ENCODE measurements around the gene CSPG4. TPM values are rescaled to one million over a fixed set of nuclear protein-coding genes. Genes with fewer than 3 reads are reported as not detected.
A peak's percentile ranks its signal among the peaks of the same experiment; 100 is the strongest.

Gene CSPG4
- total RNA-seq, 1 donor from 2014 or later: 0.07 TPM

DNA sequence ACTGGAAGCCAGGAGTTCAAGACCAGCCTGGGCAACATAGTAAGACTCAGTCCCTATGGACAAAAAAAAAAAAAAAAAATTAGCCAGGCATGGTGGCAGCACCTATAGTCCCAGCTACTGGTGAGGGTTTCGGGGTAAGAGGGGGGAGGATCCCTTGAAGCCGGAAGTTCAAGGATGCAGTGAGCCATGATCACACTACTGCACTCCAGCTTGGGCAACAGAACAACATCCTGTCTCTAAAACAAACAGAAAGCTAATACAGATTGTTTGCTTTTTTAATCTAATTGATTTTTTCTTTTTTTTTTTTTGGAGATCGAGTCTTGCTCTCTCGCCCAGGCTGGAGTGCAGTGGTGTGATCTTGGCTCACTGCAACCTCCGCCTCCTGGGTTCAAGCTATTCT lies 71.0 kb downstream of the CSPG4 start:
- H3K27me3 Mint-ChIP-seq (ENCODE audit: insufficient read depth, low read depth): peaks cover 10% of the 10 kb centered on the region
- peaks cover 2% of the 10 kb centered on the region for H3K36me3 Mint-ChIP-seq
- no peak overlapping the region for H3K27ac Mint-ChIP-seq
- H3K4me3 ChIP-seq: no peak overlapping the region
- no peak overlapping the region for H3K9ac ChIP-seq
- H3K9me3 ChIP-seq (ENCODE audit: low read depth): no peaks in the 10 kb centered on the region
- H2AFZ ChIP-seq (replicated peaks): no peak overlapping the region
- H3K9me3 Mint-ChIP-seq: no peaks in the 10 kb centered on the region
- H3K27ac ChIP-seq: no peak overlapping the region
- TF ChIP-seq EZH2 (IDR thresholded peaks at IDR 0.05) (no peak), EZH2phosphoT487 (IDR thresholded peaks at IDR 0.05) (no peak)
- TF ChIP-seq, protein P1, sequence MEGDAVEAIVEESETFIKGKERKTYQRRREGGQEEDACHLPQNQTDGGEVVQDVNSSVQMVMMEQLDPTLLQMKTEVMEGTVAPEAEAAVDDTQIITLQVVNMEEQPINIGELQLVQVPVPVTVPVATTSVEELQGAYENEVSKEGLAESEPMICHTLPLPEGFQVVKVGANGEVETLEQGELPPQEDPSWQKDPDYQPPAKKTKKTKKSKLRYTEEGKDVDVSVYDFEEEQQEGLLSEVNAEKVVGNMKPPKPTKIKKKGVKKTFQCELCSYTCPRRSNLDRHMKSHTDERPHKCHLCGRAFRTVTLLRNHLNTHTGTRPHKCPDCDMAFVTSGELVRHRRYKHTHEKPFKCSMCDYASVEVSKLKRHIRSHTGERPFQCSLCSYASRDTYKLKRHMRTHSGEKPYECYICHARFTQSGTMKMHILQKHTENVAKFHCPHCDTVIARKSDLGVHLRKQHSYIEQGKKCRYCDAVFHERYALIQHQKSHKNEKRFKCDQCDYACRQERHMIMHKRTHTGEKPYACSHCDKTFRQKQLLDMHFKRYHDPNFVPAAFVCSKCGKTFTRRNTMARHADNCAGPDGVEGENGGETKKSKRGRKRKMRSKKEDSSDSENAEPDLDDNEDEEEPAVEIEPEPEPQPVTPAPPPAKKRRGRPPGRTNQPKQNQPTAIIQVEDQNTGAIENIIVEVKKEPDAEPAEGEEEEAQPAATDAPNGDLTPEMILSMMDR (IDR thresholded peaks at IDR 0.05): no peak
- peaks cover 31% of the 10 kb centered on the region for H3F3A ChIP-seq (ENCODE audit: low read depth)
- no peaks in the 10 kb centered on the region for H3K36me3 ChIP-seq
- DNase-seq (ENCODE audit: low spot score): no peak
- H4K20me1 ChIP-seq (ENCODE audit: low read depth): peaks cover 31% of the 10 kb centered on the region
- no peak overlapping the region for H3K4me2 ChIP-seq
- H3K4me3 Mint-ChIP-seq: no peak overlapping the region
- peaks cover 13% of the 10 kb centered on the region for H3K27me3 ChIP-seq
- H3K4me1 Mint-ChIP-seq: peaks cover 31% of the 10 kb centered on the region
- H3K79me2 ChIP-seq (ENCODE audit: low read depth): peaks cover 34% of the 10 kb centered on the region
- H3K4me1 ChIP-seq: no peaks in the 10 kb centered on the region

DNA sequence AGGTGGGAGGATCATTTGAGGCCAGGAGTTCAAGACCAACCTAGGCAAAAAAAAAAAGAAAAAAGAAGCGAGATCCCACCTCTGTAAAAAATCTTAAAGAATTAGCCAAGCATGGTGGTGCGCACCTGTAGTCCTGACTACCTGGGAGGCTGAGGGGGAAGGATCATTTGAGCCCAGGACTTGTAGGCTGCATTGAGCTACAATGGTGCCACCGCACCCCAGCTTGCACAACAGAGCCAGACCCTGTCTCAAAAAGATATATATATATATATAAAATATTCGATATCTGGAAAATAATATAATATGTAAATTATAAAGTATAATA lies 71.5 kb downstream of the CSPG4 start:
- Histone ChIP-seq H3F3A (ENCODE audit: low read depth) (peaks cover 26% of the 10 kb centered on the region), H3K9me3 (ENCODE audit: low read depth) (no peaks in the 10 kb centered on the region), H4K20me1 (ENCODE audit: low read depth) (peaks cover 31% of the 10 kb centered on the region), H3K27ac (no peak overlapping the region), H3K4me1 (no peaks in the 10 kb centered on the region), H3K27me3 (peaks cover 9% of the 10 kb centered on the region), H3K9ac (no peak overlapping the region), H3K4me3 (peak overlapping the region; percentile 91), H3K36me3 (no peaks in the 10 kb centered on the region), H3K4me2 (peak overlapping the region; percentile 78), H2AFZ (replicated peaks) (peak overlapping the region; percentile 60), H3K79me2 (ENCODE audit: low read depth) (peaks cover 36% of the 10 kb centered on the region)
- Mint-ChIP-seq H3K9me3 (no peaks in the 10 kb centered on the region), H3K4me3 (peak overlapping the region; percentile 90), H3K36me3 (peaks cover 2% of the 10 kb centered on the region), H3K27ac (peak overlapping the region; percentile 42), H3K27me3 (ENCODE audit: insufficient read depth, low read depth) (peaks cover 9% of the 10 kb centered on the region), H3K4me1 (peaks cover 30% of the 10 kb centered on the region)
- TF ChIP-seq EZH2 (IDR thresholded peaks at IDR 0.05) (no peak), EZH2phosphoT487 (IDR thresholded peaks at IDR 0.05) (no peak)
- TF ChIP-seq, protein P1 (IDR thresholded peaks at IDR 0.05): no peak
- DNase-seq (ENCODE audit: low spot score): no peak

DNA sequence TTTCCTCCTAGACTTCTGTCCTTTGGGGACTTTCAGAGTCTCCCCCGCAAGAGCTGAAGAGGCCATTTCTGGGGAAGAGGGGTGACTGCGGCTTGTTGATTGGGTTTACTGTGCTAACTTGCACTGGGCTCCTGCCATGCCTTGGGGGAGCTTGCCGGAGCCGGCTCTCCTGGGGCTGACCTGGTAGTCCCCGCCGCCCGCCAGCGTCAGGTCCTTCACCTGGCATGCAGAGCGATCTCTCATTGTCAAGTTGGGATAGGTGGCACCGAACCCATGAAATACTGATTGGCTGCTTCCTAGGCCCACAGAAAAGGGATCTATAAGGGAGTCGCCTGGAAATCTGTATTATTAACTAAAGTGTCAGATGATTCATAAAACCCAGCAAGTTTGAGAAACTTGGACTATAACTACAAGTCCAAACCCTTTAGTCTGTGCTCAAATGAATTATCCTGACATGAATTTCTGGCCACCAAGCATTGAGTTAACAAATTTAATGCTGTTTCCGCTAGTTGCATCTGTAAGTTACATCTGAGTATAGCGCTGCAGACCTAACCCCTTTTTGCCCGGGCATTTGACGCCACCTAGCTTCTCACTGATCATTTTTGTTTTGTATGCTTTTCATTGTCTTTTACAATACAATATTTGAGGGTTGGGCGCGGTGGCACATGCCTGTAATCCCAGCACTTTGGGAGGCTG lies 72.0 kb downstream of the CSPG4 start:
- Mint-ChIP-seq H3K36me3 (peaks cover 2% of the 10 kb centered on the region), H3K4me3 (peak overlapping the region; percentile 90), H3K27me3 (ENCODE audit: insufficient read depth, low read depth) (peaks cover 9% of the 10 kb centered on the region), H3K4me1 (peaks cover 30% of the 10 kb centered on the region), H3K27ac (peak overlapping the region; percentile 42), H3K9me3 (no peaks in the 10 kb centered on the region)
- Histone ChIP-seq H3F3A (ENCODE audit: low read depth) (peaks cover 23% of the 10 kb centered on the region), H3K4me3 (peak overlapping the region; percentile 91), H3K36me3 (no peaks in the 10 kb centered on the region), H3K4me2 (peak overlapping the region; percentile 78), H3K79me2 (ENCODE audit: low read depth) (peaks cover 36% of the 10 kb centered on the region), H2AFZ (replicated peaks) (peak overlapping the region; percentile 60), H4K20me1 (ENCODE audit: low read depth) (peaks cover 31% of the 10 kb centered on the region), H3K9me3 (ENCODE audit: low read depth) (no peaks in the 10 kb centered on the region), H3K9ac (peak overlapping the region; percentile 54), H3K4me1 (no peaks in the 10 kb centered on the region), H3K27me3 (peaks cover 4% of the 10 kb centered on the region), H3K27ac (peak overlapping the region; percentile 78)
- TF ChIP-seq, protein P1 (IDR thresholded peaks at IDR 0.05): peak; percentile 27
- TF ChIP-seq EZH2phosphoT487 (IDR thresholded peaks at IDR 0.05): no peak
- DNase-seq (ENCODE audit: low spot score): peak; percentile 33
